ENCODE measurements around the gene CES1.
"Not testable (repeated sequence)": the region's sequence is repeated elsewhere in the genome, so short reads cannot be mapped to it uniquely, and the experiment has no call there.

GRCh38 chr16:55782793-55783091 lies 50.2 kb downstream of the CES1 start:
- not testable (repeated sequence) for TF ChIP-seq CTCF (IDR thresholded peaks at IDR 0.05); CREM (CRISPR knock-in tag; IDR thresholded peaks at IDR 0.05); JUN (CRISPR knock-in tag; IDR thresholded peaks at IDR 0.05); GABPB1 (CRISPR knock-in tag; IDR thresholded peaks at IDR 0.05); OVOL2 (CRISPR knock-in tag; IDR thresholded peaks at IDR 0.05; ENCODE audit: borderline replicate concordance); FOXK1 (CRISPR knock-in tag; IDR thresholded peaks at IDR 0.05); TCF7 (CRISPR knock-in tag; IDR thresholded peaks at IDR 0.05; ENCODE audit: low read depth); ESRRA (CRISPR knock-in tag; IDR thresholded peaks at IDR 0.05; ENCODE audit: borderline replicate concordance)
- TF ChIP-seq, protein P1, sequence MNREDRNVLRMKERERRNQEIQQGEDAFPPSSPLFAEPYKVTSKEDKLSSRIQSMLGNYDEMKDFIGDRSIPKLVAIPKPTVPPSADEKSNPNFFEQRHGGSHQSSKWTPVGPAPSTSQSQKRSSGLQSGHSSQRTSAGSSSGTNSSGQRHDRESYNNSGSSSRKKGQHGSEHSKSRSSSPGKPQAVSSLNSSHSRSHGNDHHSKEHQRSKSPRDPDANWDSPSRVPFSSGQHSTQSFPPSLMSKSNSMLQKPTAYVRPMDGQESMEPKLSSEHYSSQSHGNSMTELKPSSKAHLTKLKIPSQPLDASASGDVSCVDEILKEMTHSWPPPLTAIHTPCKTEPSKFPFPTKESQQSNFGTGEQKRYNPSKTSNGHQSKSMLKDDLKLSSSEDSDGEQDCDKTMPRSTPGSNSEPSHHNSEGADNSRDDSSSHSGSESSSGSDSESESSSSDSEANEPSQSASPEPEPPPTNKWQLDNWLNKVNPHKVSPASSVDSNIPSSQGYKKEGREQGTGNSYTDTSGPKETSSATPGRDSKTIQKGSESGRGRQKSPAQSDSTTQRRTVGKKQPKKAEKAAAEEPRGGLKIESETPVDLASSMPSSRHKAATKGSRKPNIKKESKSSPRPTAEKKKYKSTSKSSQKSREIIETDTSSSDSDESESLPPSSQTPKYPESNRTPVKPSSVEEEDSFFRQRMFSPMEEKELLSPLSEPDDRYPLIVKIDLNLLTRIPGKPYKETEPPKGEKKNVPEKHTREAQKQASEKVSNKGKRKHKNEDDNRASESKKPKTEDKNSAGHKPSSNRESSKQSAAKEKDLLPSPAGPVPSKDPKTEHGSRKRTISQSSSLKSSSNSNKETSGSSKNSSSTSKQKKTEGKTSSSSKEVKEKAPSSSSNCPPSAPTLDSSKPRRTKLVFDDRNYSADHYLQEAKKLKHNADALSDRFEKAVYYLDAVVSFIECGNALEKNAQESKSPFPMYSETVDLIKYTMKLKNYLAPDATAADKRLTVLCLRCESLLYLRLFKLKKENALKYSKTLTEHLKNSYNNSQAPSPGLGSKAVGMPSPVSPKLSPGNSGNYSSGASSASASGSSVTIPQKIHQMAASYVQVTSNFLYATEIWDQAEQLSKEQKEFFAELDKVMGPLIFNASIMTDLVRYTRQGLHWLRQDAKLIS (CRISPR knock-in tag; IDR thresholded peaks at IDR 0.05; ENCODE audit: borderline replicate concordance) = not testable (repeated sequence)
- TF ChIP-seq, protein P2, sequence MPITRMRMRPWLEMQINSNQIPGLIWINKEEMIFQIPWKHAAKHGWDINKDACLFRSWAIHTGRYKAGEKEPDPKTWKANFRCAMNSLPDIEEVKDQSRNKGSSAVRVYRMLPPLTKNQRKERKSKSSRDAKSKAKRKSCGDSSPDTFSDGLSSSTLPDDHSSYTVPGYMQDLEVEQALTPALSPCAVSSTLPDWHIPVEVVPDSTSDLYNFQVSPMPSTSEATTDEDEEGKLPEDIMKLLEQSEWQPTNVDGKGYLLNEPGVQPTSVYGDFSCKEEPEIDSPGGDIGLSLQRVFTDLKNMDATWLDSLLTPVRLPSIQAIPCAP (CRISPR knock-in tag; IDR thresholded peaks at IDR 0.05) = not testable (repeated sequence)
